Natural killer cell (primary cell): ENCODE measurements around the gene SRGAP3. TPM values are rescaled to one million over a fixed set of nuclear protein-coding genes. Genes with fewer than 3 reads are reported as not detected.

Experiments
- ATAC-seq, 3 donors: fragments of 150-1000 bp in 2 of 3; fragments of 200-7000 bp in 1 of 3; cut with Tn5 transposase; 1 replicate in 1 of 3; 2 replicates in 2 of 3; pipeline ENCODE4 v1.10.0; 2021; ENCODE audit warnings: mild to moderate bottlenecking in 2 of 3, moderate library complexity in 2 of 3
- DNase-seq, 2 donors: peaks; one replicate each; pipeline versions ENCODE4 v3.0.0 to v3.0.0-alpha.2; 2013 to 2021; ENCODE audit warnings: mixed read lengths in 1 of 2
- H3K27ac ChIP-seq: one replicate; pipeline ENCODE4 v1.5.1; 2013; ENCODE audit warnings: mild to moderate bottlenecking, low read length
- H3K27me3 ChIP-seq: one replicate; pipeline ENCODE4 v1.6.1; 2013; ENCODE audit warnings: low read length; ENCODE audit not compliant: control insufficient read depth, insufficient read depth
- H3K36me3 ChIP-seq: one replicate; pipeline ENCODE4 v1.6.1; 2013; ENCODE audit warnings: low read length; ENCODE audit not compliant: control insufficient read depth, insufficient read depth
- H3K4me1 ChIP-seq: one replicate; pipeline ENCODE4 v1.6.1; 2013; ENCODE audit warnings: low read length; ENCODE audit not compliant: control insufficient read depth, insufficient read depth
- H3K4me3 ChIP-seq: one replicate; pipeline ENCODE4 v1.5.1; 2013; ENCODE audit warnings: low read length
- H3K9me3 ChIP-seq: one replicate; pipeline ENCODE4 v1.6.1; 2013; ENCODE audit warnings: low read length; ENCODE audit not compliant: control insufficient read depth, insufficient read depth
- H3K27ac Mint-ChIP-seq, 2 donors: one replicate each; pipeline ENCODE4 v1.8.0; 2022; ENCODE audit warnings: mild to moderate bottlenecking in 2 of 2, mixed read lengths in 2 of 2, moderate library complexity in 1 of 2
- H3K27me3 Mint-ChIP-seq, 2 donors: one replicate each; pipeline ENCODE4 v1.8.0; 2022; ENCODE audit warnings: low read depth in 2 of 2, mixed read lengths in 2 of 2
- H3K36me3 Mint-ChIP-seq: one replicate; pipeline ENCODE4 v1.8.0; 2022; ENCODE audit warnings: mixed read lengths
- H3K4me1 Mint-ChIP-seq, 2 donors: one replicate each; pipeline ENCODE4 v1.8.0; 2022; ENCODE audit warnings: mixed read lengths in 2 of 2
- H3K4me3 Mint-ChIP-seq: one replicate; pipeline ENCODE4 v1.8.0; 2022; ENCODE audit warnings: mild to moderate bottlenecking, moderate library complexity, mixed read lengths
- H3K9me3 Mint-ChIP-seq, 2 donors: one replicate each; pipeline ENCODE4 v1.8.0; 2022; ENCODE audit warnings: mixed read lengths in 2 of 2
- WGBS: methylation state at CpG from one replicate; pipeline ENCODE4 v1.1.7; 2013; ENCODE audit warnings: missing lambda C conversion rate; ENCODE audit not compliant: insufficient coverage; 5-methylcytosine and 5-hydroxymethylcytosine counted together
- intact Hi-C: fragments of 100-400 bp; cut with micrococcal nuclease; formaldehyde crosslinking; loops from one replicate; pipeline ENCODE4 v1.14.2; 2022
- total RNA-seq, 4 donors: library from RNA; stranded (reverse); fragments of 120-200 nt in 1 of 4; gene quantifications; one replicate each; pipeline versions ENCODE4 v1.2.3 to v1.2.4, GENCODE V29; 2013 to 2022
- TF ChIP-seq, protein P1 (sequence below): fragments of 200-600 bp; IDR thresholded peaks from one replicate; pipeline ENCODE4 v1.8.0; 2022; ENCODE audit warnings: antibody characterized with exemption

Gene SRGAP3
- total RNA-seq, 3 donors from 2014 or later (not counting 1 experiment from before 2014, with no cell fraction given) = 2.5 to 14.9 (median 3.0) TPM

DNA sequence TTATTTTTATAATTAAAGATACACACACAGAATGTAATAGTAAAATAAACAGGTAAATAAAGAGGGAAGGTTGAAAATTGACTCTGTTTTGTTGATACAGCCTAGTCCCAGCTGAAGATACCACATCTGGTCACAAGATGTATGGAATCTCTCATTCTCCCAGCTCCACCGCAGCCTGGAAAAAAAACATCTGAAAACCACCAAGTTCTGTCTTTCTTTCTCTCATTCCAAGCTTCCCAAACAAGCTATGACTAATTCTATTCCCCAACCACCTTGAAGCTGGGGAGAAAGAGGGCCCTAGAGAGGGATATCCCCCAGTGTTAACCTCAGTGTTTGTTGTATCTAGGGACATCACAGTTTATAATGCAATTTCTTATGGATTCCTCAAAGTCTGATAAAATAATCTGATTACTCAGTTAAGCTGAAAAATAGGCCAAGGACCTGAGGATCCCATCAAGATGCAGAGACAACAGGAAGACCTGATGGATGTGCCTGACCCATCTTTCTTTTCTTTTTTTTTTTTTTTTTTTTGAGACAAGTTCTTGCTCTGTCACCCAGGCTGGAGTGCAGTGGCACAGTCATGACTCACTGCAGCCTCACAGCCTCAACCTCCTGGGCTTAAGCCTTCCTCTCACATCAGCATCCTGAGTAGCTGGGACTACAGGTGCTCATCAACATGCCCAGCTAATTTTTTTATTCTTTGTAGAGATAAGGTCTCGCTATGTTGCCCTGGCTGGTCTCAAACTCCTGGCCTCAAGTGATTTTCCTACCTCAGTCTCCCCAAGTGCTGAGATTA lies 38.1 kb downstream of the SRGAP3 start:
- no peaks in the 10 kb centered on the region for H3K4me1 ChIP-seq
- H3K27me3 Mint-ChIP-seq = peaks cover 2 to 6% of the 10 kb centered on the region in 2 donors
- TF ChIP-seq, protein P1, sequence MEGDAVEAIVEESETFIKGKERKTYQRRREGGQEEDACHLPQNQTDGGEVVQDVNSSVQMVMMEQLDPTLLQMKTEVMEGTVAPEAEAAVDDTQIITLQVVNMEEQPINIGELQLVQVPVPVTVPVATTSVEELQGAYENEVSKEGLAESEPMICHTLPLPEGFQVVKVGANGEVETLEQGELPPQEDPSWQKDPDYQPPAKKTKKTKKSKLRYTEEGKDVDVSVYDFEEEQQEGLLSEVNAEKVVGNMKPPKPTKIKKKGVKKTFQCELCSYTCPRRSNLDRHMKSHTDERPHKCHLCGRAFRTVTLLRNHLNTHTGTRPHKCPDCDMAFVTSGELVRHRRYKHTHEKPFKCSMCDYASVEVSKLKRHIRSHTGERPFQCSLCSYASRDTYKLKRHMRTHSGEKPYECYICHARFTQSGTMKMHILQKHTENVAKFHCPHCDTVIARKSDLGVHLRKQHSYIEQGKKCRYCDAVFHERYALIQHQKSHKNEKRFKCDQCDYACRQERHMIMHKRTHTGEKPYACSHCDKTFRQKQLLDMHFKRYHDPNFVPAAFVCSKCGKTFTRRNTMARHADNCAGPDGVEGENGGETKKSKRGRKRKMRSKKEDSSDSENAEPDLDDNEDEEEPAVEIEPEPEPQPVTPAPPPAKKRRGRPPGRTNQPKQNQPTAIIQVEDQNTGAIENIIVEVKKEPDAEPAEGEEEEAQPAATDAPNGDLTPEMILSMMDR = no peak
- ATAC-seq = no peak
- H3K4me3 Mint-ChIP-seq = no peak overlapping the region
- H3K4me1 Mint-ChIP-seq = no peaks in the 10 kb centered on the region
- H3K36me3 Mint-ChIP-seq = no peaks in the 10 kb centered on the region
- intact Hi-C loops = no loop called here
- WGBS = 85% methylated on average over 2 of the region's 2 CpGs
- no peak overlapping the region for H3K27ac ChIP-seq
- no peak overlapping the region for H3K4me3 ChIP-seq
- no peaks in the 10 kb centered on the region for H3K9me3 Mint-ChIP-seq
- H3K27me3 ChIP-seq = no peaks in the 10 kb centered on the region
- no peaks in the 10 kb centered on the region for H3K36me3 ChIP-seq
- H3K27ac Mint-ChIP-seq = no peak overlapping the region
- no peak for DNase-seq
- H3K9me3 ChIP-seq = no peaks in the 10 kb centered on the region

DNA sequence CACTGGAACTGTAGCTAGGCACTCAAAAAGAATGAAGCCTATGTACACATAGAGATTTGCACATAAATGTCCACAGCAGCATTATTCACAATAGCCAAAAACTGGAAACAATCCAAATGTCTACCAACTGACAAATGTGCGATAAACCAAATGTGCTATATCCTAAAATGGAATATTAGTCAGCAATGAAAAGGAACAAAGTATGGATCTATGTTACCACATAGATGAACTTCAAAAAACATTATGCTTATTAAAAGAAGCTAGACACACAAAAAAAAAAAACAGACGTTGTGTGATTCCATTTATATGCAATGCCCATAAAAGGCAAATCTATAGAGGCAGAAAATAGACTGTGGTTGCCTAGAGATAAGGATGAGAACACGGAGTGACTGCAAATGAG lies 39.7 kb downstream of the SRGAP3 start:
- Histone ChIP-seq H3K36me3 (no peaks in the 10 kb centered on the region), H3K27me3 (no peaks in the 10 kb centered on the region), H3K9me3 (no peaks in the 10 kb centered on the region), H3K4me1 (no peaks in the 10 kb centered on the region), H3K4me3 (no peak overlapping the region), H3K27ac (no peak overlapping the region)
- no peak for ATAC-seq
- DNase-seq = no peak
- H3K27ac Mint-ChIP-seq = no peak overlapping the region
- TF ChIP-seq, protein P1 = no peak
- no peak overlapping the region for H3K4me3 Mint-ChIP-seq
- intact Hi-C loops = no loop called here
- no peaks in the 10 kb centered on the region for H3K9me3 Mint-ChIP-seq
- H3K4me1 Mint-ChIP-seq = no peaks in the 10 kb centered on the region
- H3K36me3 Mint-ChIP-seq = no peaks in the 10 kb centered on the region
- peaks cover 2 to 6% of the 10 kb centered on the region in 2 donors for H3K27me3 Mint-ChIP-seq
- WGBS = 92% methylated on average over 2 of the region's 3 CpGs

DNA sequence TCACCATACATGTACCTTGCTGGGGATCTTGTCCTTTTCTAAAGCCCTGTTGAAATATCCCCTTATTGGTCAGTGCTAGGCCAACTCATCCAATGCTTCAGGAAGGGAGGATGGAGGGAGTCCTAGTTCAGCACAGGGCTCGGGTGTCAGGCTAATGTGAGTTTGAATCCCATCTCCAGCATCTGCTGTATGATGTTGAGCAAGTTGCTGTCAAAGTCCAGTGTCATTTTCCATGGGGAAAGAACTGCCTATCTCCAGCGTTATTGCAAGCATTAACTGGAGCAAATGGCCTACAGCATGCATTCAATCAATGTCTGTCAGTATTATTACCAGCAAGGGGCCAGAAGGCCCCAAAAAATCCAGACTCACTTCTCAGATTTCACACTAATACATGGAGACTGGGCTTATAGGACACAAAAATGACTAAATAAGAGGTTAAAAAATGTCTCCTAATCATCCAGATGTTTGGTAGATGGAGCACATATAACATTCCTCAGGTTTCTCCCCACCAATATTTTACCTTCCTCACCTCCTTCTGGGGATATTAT lies 40.8 kb downstream of the SRGAP3 start:
- Mint-ChIP-seq H3K36me3 (no peaks in the 10 kb centered on the region), H3K4me3 (no peak overlapping the region), H3K27me3 (peaks cover 2 to 6% of the 10 kb centered on the region in 2 donors), H3K4me1 (no peaks in the 10 kb centered on the region), H3K9me3 (no peaks in the 10 kb centered on the region), H3K27ac (no peak overlapping the region)
- intact Hi-C loops = no loop called here
- no peaks in the 10 kb centered on the region for H3K36me3 ChIP-seq
- no peak overlapping the region for H3K4me3 ChIP-seq
- no peak overlapping the region for H3K27ac ChIP-seq
- H3K27me3 ChIP-seq = no peaks in the 10 kb centered on the region
- H3K9me3 ChIP-seq = no peaks in the 10 kb centered on the region
- DNase-seq = no peak
- no peak for ATAC-seq
- whole genome bisulfite sequencing = 80% methylated on average over 2 of the region's 2 CpGs
- no peaks in the 10 kb centered on the region for H3K4me1 ChIP-seq
- TF ChIP-seq, protein P1 = no peak
